ENCODE data around the gene MYO3B.

MYO3B gene

GRCh38 chr2:170236680-170237047 lies 58.7 kb downstream of the MYO3B start:
- DNase-seq, result no peak

- no peak for DNase-seq
Measured at GRCh38 chr2:170237572-170238120, 59.7 kb downstream of the MYO3B start.

GRCh38 chr2:170238776-170239175 lies 60.8 kb downstream of the MYO3B start:
- DNase-seq, result no peak

- DNase-seq, result no peak
Measured at GRCh38 chr2:170240629-170241028, 62.7 kb downstream of the MYO3B start.

GRCh38 chr2:170241756-170242155 lies 63.8 kb downstream of the MYO3B start:
- no peak for DNase-seq

GRCh38 chr2:170243118-170243837 lies 65.3 kb downstream of the MYO3B start:
- DNase-seq, result no peak

GRCh38 chr2:170243898-170244297 lies 66.0 kb downstream of the MYO3B start:
- no peak for DNase-seq

GRCh38 chr2:170244555-170244954 lies 66.6 kb downstream of the MYO3B start:
- DNase-seq, result no peak

GRCh38 chr2:170245312-170245711 lies 67.4 kb downstream of the MYO3B start:
- no peak for DNase-seq

- no peak for DNase-seq
Measured at GRCh38 chr2:170247333-170247732, 69.4 kb downstream of the MYO3B start.

GRCh38 chr2:170247882-170248393 lies 70.0 kb downstream of the MYO3B start:
- no peak for DNase-seq

- no peak for DNase-seq
Measured at GRCh38 chr2:170248574-170249393, 70.8 kb downstream of the MYO3B start.

- no peak for DNase-seq
Measured at GRCh38 chr2:170249761-170250160, 71.8 kb downstream of the MYO3B start.

- no peak for DNase-seq
Measured at GRCh38 chr2:170250584-170250983, 72.6 kb downstream of the MYO3B start.

- DNase-seq, result no peak
Measured at GRCh38 chr2:170252414-170252813, 74.5 kb downstream of the MYO3B start.

- DNase-seq, result no peak
Measured at GRCh38 chr2:170253721-170254230, 75.8 kb downstream of the MYO3B start.

GRCh38 chr2:170254293-170254732 lies 76.4 kb downstream of the MYO3B start:
- no peak for DNase-seq

GRCh38 chr2:170255137-170255536 lies 77.2 kb downstream of the MYO3B start:
- DNase-seq, result no peak

GRCh38 chr2:170255971-170256370 lies 78.0 kb downstream of the MYO3B start:
- DNase-seq, result no peak

GRCh38 chr2:170258382-170258781 lies 80.4 kb downstream of the MYO3B start:
- DNase-seq, result no peak

GRCh38 chr2:170260188-170260587 lies 82.2 kb downstream of the MYO3B start:
- no peak for DNase-seq

- DNase-seq, result no peak
Measured at GRCh38 chr2:170261566-170261965, 83.6 kb downstream of the MYO3B start.

- no peak for DNase-seq
Measured at GRCh38 chr2:170262343-170262742, 84.4 kb downstream of the MYO3B start.

GRCh38 chr2:170262806-170263205 lies 84.9 kb downstream of the MYO3B start:
- DNase-seq, result no peak

Data from NCI-H1105 (cell line).